DND-41 (cell line): ENCODE results near the gene CEACAM19.

ENCODE experiments used
- EZH2 ChIP-seq: IDR thresholded peaks from 3 replicates; pipeline ENCODE4 v1.6.1; 2012; ENCODE audit warnings: borderline replicate concordance, low read depth, mild to moderate bottlenecking, moderate library complexity, low read length, inconsistent platforms; ENCODE audit not compliant: severe bottlenecking
- TF ChIP-seq, protein P1 (sequence below): IDR thresholded peaks from 2 replicates; pipeline ENCODE4 v1.5.1; 2012; ENCODE audit warnings: borderline replicate concordance, low read length, moderate library complexity, mild to moderate bottlenecking; ENCODE audit not compliant: poor library complexity, severe bottlenecking; ENCODE audit errors: extremely low read depth

GRCh38 chr19:44635581-44636438, 35.5 kb upstream of the CEACAM19 start:
- TF ChIP-seq, protein P1, sequence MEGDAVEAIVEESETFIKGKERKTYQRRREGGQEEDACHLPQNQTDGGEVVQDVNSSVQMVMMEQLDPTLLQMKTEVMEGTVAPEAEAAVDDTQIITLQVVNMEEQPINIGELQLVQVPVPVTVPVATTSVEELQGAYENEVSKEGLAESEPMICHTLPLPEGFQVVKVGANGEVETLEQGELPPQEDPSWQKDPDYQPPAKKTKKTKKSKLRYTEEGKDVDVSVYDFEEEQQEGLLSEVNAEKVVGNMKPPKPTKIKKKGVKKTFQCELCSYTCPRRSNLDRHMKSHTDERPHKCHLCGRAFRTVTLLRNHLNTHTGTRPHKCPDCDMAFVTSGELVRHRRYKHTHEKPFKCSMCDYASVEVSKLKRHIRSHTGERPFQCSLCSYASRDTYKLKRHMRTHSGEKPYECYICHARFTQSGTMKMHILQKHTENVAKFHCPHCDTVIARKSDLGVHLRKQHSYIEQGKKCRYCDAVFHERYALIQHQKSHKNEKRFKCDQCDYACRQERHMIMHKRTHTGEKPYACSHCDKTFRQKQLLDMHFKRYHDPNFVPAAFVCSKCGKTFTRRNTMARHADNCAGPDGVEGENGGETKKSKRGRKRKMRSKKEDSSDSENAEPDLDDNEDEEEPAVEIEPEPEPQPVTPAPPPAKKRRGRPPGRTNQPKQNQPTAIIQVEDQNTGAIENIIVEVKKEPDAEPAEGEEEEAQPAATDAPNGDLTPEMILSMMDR = no peak
- TF ChIP-seq EZH2 = no peak
